Sigmoid colon (tissue), 7 donors: ENCODE results near the gene SAMD9. TPM values are rescaled to one million over a fixed set of nuclear protein-coding genes. Genes with fewer than 3 reads are reported as not detected.
A peak's percentile ranks its signal among the peaks of the same experiment; 100 is the strongest.

Source experiments
- DNase-seq: peaks from one replicate; pipeline ENCODE4 v3.0.0-alpha.2; 2019
- H3K27ac ChIP-seq, 4 donors: fragments of 200-600 bp; sonication (generic); one replicate each; pipeline ENCODE4 v1.5.1; 2016 to 2019; ENCODE audit warnings: mild to moderate bottlenecking in 1 of 4
- H3K27me3 ChIP-seq, 3 donors: fragments of 200-600 bp; sonication (generic); one replicate each; pipeline ENCODE4 v1.5.1; 2019; ENCODE audit warnings: mild to moderate bottlenecking in 1 of 3
- H3K36me3 ChIP-seq, 4 donors: fragments of 200-600 bp; sonication (generic); one replicate each; pipeline ENCODE4 v1.5.1; 2016 to 2019
- H3K4me1 ChIP-seq, 4 donors: fragments of 200-600 bp; sonication (generic); one replicate each; pipeline ENCODE4 v1.5.1; 2017 to 2019
- H3K4me3 ChIP-seq, 4 donors: fragments of 200-600 bp; sonication (generic); one replicate each; pipeline ENCODE4 v1.5.1; 2017 to 2019; ENCODE audit warnings: mild to moderate bottlenecking in 2 of 4, moderate library complexity in 1 of 4
- H3K9me3 ChIP-seq, 4 donors: fragments of 200-600 bp in 3 of 4; sonication (generic) in 3 of 4; one replicate each; pipeline versions ENCODE4 v1.5.1 to v1.6.1; 2013 to 2019
- CTCF ChIP-seq, 4 experiments: fragments of 450-650 bp in 3 of 4; fragments of 200-600 bp in 1 of 4; IDR thresholded peaks; one replicate each; pipeline ENCODE4 v1.5.1; 2016 to 2019; ENCODE audit warnings: antibody characterized with exemption in 4 of 4, mild to moderate bottlenecking in 3 of 4, moderate library complexity in 2 of 4
- EP300 ChIP-seq, 4 donors: sonication (generic); formaldehyde crosslinking; IDR thresholded peaks; one replicate each; pipeline ENCODE4 v1.6.1; 2017; ENCODE audit warnings: antibody characterized with exemption in 4 of 4
- POLR2A ChIP-seq, 2 donors: fragments of 450-650 bp; IDR thresholded peaks; one replicate each; pipeline ENCODE4 v1.6.1; 2016; ENCODE audit warnings: antibody characterized with exemption in 2 of 2, mild to moderate bottlenecking in 2 of 2, moderate library complexity in 2 of 2
- POLR2AphosphoS5 ChIP-seq, 4 donors: sonication (generic); formaldehyde crosslinking; IDR thresholded peaks; one replicate each; pipeline ENCODE4 v1.6.1; 2017; ENCODE audit warnings: antibody characterized with exemption in 4 of 4
- WGBS, 2 donors: extraction: QIAGEN DNeasy Blood & Tissue Kit; methylation state at CpG; one replicate each; pipeline ENCODE4 v1.1.7; 2013; 5-methylcytosine and 5-hydroxymethylcytosine counted together
- intact Hi-C: fragments of 100-400 bp; cut with DNase I; formaldehyde crosslinking; loops from one replicate; pipeline ENCODE4 v1.15.1; 2023
- polyA plus RNA-seq, 3 donors: library from polyadenylated mRNA; stranded (reverse); fragments of 200-250 nt; gene quantifications; one replicate each; pipeline ENCODE4 v1.2.3, GENCODE V29; 2013
- total RNA-seq, 4 donors: library from RNA; depleted of rRNA; stranded (reverse); fragments of >200 nt; gene quantifications; one replicate each; pipeline ENCODE4 v1.1.0, GENCODE V29; 2016
- donor health status: healthy with polysubstance abuse.
- donor health status: Bipolar disorder and iron deficiency.
- donor health status: healthy.

SAMD9 gene
- total RNA-seq (1 to 10 TPM; 5.4 to 7.8 (median 6.6) TPM), polyA plus RNA-seq (10 to 100 TPM in 1 of 3 donors, 1 to 10 TPM in 2; 5.4 to 14.3 (median 9.7) TPM)

- 1 to 3% methylated on average over 4 of the region's 4 CpGs for WGBS, 2 donors
- Histone ChIP-seq H3K4me3 (peak within 1 kb of the TSS; percentile 36 to 54 (median 44)), H3K36me3 (no peaks in the 10 kb centered on the region), H3K27ac (peak within 1 kb of the TSS; percentile 59 to 75 (median 69)), H3K9me3 (peaks cover 0 to 3% (median 0%) of the 10 kb centered on the region in 4 donors), H3K27me3 (no peaks in the 10 kb centered on the region), H3K4me1 (peaks cover 0 to 29% (median 4%) of the 10 kb centered on the region in 4 donors)
- intact Hi-C loops, result no loop called here
- TF ChIP-seq POLR2AphosphoS5 (IDR thresholded peaks at IDR 0.05), result peak in 2 of 4 donors; percentile 21 to 55
- TF ChIP-seq CTCF (IDR thresholded peaks at IDR 0.05), result no peak
- TF ChIP-seq POLR2A (IDR thresholded peaks at IDR 0.05), result no peak
- peak; percentile 71 for DNase-seq
Measured at GRCh38 chr7:93117852-93118530, at the start of gene SAMD9. TSS of gene SAMD9 (minus strand) at chr7:93117979. CDS start at chr7:93106097, 11,882 bp downstream.

- H3K27me3 ChIP-seq, result no peaks in the 10 kb centered on the region
- 42 to 43% methylated on average over 1 of the region's 1 CpG for WGBS, 2 donors
- H3K4me1 ChIP-seq, result no peaks in the 10 kb centered on the region
- H3K27ac ChIP-seq, result no peak overlapping the region
- no peak overlapping the region for H3K4me3 ChIP-seq
- intact Hi-C loops, result no loop called here
- DNase-seq, result no peak
- no peak for TF ChIP-seq EP300 (IDR thresholded peaks at IDR 0.05)
- no peak for TF ChIP-seq CTCF (IDR thresholded peaks at IDR 0.05)
- TF ChIP-seq POLR2A (IDR thresholded peaks at IDR 0.05), result no peak
- TF ChIP-seq POLR2AphosphoS5 (IDR thresholded peaks at IDR 0.05), result no peak
- H3K36me3 ChIP-seq, result no peaks in the 10 kb centered on the region
- peaks cover 0 to 4% (median 0%) of the 10 kb centered on the region in 4 donors for H3K9me3 ChIP-seq
Measured at GRCh38 chr7:93165447-93165846, 47.7 kb upstream of the SAMD9 start.

DNA sequence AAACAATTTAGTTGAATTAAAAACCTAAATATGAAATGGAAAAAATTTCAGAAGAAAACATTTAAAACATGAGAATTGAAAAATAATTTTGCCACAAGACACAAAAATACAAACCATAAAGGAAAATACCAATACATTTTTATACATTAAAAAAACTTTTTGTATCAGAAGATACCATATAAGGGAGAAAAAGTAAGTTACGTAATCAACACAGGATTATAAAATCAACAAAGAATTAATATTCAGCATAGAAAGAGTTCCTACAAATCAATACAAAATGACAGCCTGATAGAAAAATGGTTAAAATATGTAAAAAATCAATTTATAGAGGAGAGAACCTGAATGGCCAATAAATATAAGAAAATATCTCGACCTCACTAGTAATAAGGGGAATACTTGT lies 47.0 kb upstream of the SAMD9 start:
- Histone ChIP-seq H3K4me1 (no peaks in the 10 kb centered on the region), H3K36me3 (no peaks in the 10 kb centered on the region), H3K27me3 (no peaks in the 10 kb centered on the region), H3K9me3 (peaks cover 0 to 4% (median 0%) of the 10 kb centered on the region in 4 donors), H3K4me3 (no peak overlapping the region), H3K27ac (no peak overlapping the region)
- TF ChIP-seq CTCF (IDR thresholded peaks at IDR 0.05) (no peak), POLR2A (IDR thresholded peaks at IDR 0.05) (no peak), POLR2AphosphoS5 (IDR thresholded peaks at IDR 0.05) (no peak), EP300 (IDR thresholded peaks at IDR 0.05) (no peak)
- WGBS, 2 donors, result 79 to 98% methylated on average over 2 of the region's 2 CpGs
- intact Hi-C loops, result no loop called here
- DNase-seq, result no peak

DNA sequence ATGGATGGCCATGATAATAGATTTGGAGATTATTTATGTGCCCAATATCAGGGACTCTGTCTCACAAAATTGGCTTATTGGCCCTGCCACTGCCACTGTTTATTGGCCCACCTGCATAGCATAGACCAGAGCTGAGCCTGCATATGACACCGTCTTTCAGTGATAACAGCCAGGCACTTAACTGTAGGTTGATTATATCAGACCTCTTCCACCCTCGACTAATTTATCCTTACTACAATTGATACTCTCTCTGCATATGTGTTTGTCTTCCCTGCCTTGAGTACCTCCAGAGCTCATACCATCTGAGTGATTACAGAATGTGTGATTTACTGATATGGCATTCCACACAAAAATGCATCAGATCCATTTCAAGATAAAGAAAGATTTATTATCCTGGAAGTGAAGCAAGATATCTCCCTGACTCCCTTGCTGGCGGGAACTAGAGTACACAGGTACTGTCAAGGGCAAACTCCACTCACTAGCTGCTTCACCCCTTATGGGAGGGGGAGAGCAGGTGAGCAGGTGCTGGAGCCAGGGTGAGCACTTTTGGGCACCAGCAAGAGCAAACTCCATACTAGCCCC lies 43.5 kb upstream of the SAMD9 start:
- no peak for TF ChIP-seq EP300 (IDR thresholded peaks at IDR 0.05)
- TF ChIP-seq POLR2AphosphoS5 (IDR thresholded peaks at IDR 0.05), result no peak
- TF ChIP-seq POLR2A (IDR thresholded peaks at IDR 0.05), result no peak
- TF ChIP-seq CTCF (IDR thresholded peaks at IDR 0.05), result no peak
- H3K4me3 ChIP-seq, result no peak overlapping the region
- no peaks in the 10 kb centered on the region for H3K27me3 ChIP-seq
- H3K9me3 ChIP-seq, result peaks cover 0 to 4% (median 1%) of the 10 kb centered on the region in 4 donors
- intact Hi-C loops, result no loop called here
- no peak for DNase-seq
- no peaks in the 10 kb centered on the region for H3K4me1 ChIP-seq
- H3K27ac ChIP-seq, result no peak overlapping the region
- no peaks in the 10 kb centered on the region for H3K36me3 ChIP-seq
- WGBS, 2 donors, result 21 to 59% methylated on average over 3 of the region's 3 CpGs
